H9 (cell line): Measurements from ENCODE around the gene EIF3B. TPM values are rescaled to one million over a fixed set of nuclear protein-coding genes. Genes with fewer than 3 reads are reported as not detected.

Experiments
- DNase-seq: peaks from one replicate; pipeline ENCODE4 v3.0.0-alpha.2; 2017
- H2AFZ ChIP-seq: one replicate; pipeline ENCODE4 v1.6.1; 2013; ENCODE audit warnings: mild to moderate bottlenecking, low read length, control low read depth, moderate library complexity
- H2AK5ac ChIP-seq: 2 replicates; pipeline ENCODE4 v1.6.1; 2013; ENCODE audit warnings: low read length, control low read depth, mixed read lengths; ENCODE audit not compliant: insufficient read length
- H2BK120ac ChIP-seq: one replicate; pipeline ENCODE4 v1.6.1; 2013; ENCODE audit warnings: low read depth, mild to moderate bottlenecking, low read length, control low read depth, inconsistent platforms; ENCODE audit not compliant: poor library complexity, severe bottlenecking
- H2BK12ac ChIP-seq: 2 replicates; pipeline ENCODE4 v1.6.1; 2013; ENCODE audit warnings: low read length, control low read depth, mixed read lengths, low read depth; ENCODE audit not compliant: insufficient read length
- H2BK15ac ChIP-seq: 2 replicates; pipeline ENCODE4 v1.6.1; 2013; ENCODE audit warnings: low read depth, low read length, control low read depth
- H2BK20ac ChIP-seq: one replicate; pipeline ENCODE4 v1.6.1; 2013; ENCODE audit warnings: low read depth, mild to moderate bottlenecking, low read length, control low read depth, inconsistent platforms; ENCODE audit not compliant: poor library complexity, severe bottlenecking
- H2BK5ac ChIP-seq: 2 replicates; pipeline ENCODE4 v1.6.1; 2013; ENCODE audit warnings: low read length, control low read depth, mixed read lengths; ENCODE audit not compliant: insufficient read length
- H3K14ac ChIP-seq: 2 replicates; pipeline ENCODE4 v1.6.1; 2013; ENCODE audit warnings: low read length, control low read depth; ENCODE audit not compliant: insufficient read depth
- H3K18ac ChIP-seq: 2 replicates; pipeline ENCODE4 v1.6.1; 2013; ENCODE audit warnings: low read depth, mild to moderate bottlenecking, mixed read lengths, low read length, control low read depth; ENCODE audit not compliant: insufficient read length
- H3K23ac ChIP-seq: 2 replicates; pipeline ENCODE4 v1.6.1; 2013; ENCODE audit warnings: low read length, control low read depth, mixed read lengths, low read depth; ENCODE audit not compliant: insufficient read length
- H3K23me2 ChIP-seq: 2 replicates; pipeline ENCODE4 v1.6.1; 2013; ENCODE audit warnings: low read depth, mild to moderate bottlenecking, mixed read lengths, low read length, control low read depth; ENCODE audit not compliant: insufficient read length, poor library complexity, severe bottlenecking
- H3K27ac ChIP-seq: 2 replicates; pipeline ENCODE4 v1.5.1; 2013; ENCODE audit warnings: low read length, control low read depth, mixed read lengths, low read depth; ENCODE audit not compliant: insufficient read length
- H3K27me3 ChIP-seq: 2 replicates; pipeline ENCODE4 v1.6.1; 2013; ENCODE audit warnings: low read length, control low read depth, inconsistent platforms; ENCODE audit not compliant: insufficient read depth
- H3K4ac ChIP-seq: 2 replicates; pipeline ENCODE4 v1.6.1; 2013; ENCODE audit warnings: low read depth, mild to moderate bottlenecking, control low read depth, inconsistent platforms, low read length, moderate library complexity
- H3K4me1 ChIP-seq: 2 replicates; pipeline ENCODE4 v1.6.1; 2013; ENCODE audit warnings: low read length, control low read depth, inconsistent platforms; ENCODE audit not compliant: insufficient read depth
- H3K4me2 ChIP-seq: 2 replicates; pipeline ENCODE4 v1.6.1; 2013; ENCODE audit warnings: low read length, control low read depth, mixed read lengths; ENCODE audit not compliant: insufficient read length, insufficient read depth
- H3K56ac ChIP-seq: 2 replicates; pipeline ENCODE4 v1.6.1; 2013; ENCODE audit warnings: low read depth, mild to moderate bottlenecking, mixed read lengths, low read length, control low read depth; ENCODE audit not compliant: insufficient read length
- H3K79me1 ChIP-seq: 2 replicates; pipeline ENCODE4 v1.6.1; 2013; ENCODE audit warnings: low read depth, mild to moderate bottlenecking, moderate library complexity, low read length, control low read depth, inconsistent platforms; ENCODE audit not compliant: insufficient read depth, poor library complexity, severe bottlenecking
- H3K79me2 ChIP-seq: 2 replicates; pipeline ENCODE4 v1.6.1; 2013; ENCODE audit warnings: low read length, control low read depth, inconsistent platforms; ENCODE audit not compliant: insufficient read depth
- H3K9ac ChIP-seq: 2 replicates; pipeline ENCODE4 v1.6.1; 2013; ENCODE audit warnings: low read length, control low read depth, mixed read lengths; ENCODE audit not compliant: insufficient read length; ENCODE audit errors: extremely low read depth
- H3K9me3 ChIP-seq: one replicate; pipeline ENCODE4 v1.6.1; 2013; ENCODE audit warnings: low read depth, low read length, inconsistent platforms; ENCODE audit not compliant: control insufficient read depth
- H3T11ph ChIP-seq: one replicate; pipeline ENCODE4 v1.6.1; 2013; ENCODE audit warnings: mild to moderate bottlenecking, low read length, control low read depth, inconsistent platforms
- H4K20me1 ChIP-seq: one replicate; pipeline ENCODE4 v1.6.1; 2013; ENCODE audit not compliant: control insufficient read depth, insufficient read length, insufficient read depth
- H4K5ac ChIP-seq: 2 replicates; pipeline ENCODE4 v1.6.1; 2013; ENCODE audit warnings: low read depth, mild to moderate bottlenecking, mixed read lengths, low read length, control low read depth; ENCODE audit not compliant: insufficient read length
- H4K8ac ChIP-seq: replicated peaks from 2 replicates; pipeline ENCODE4 v1.6.1; 2013; ENCODE audit warnings: low read length, control low read depth, mixed read lengths, low read depth; ENCODE audit not compliant: insufficient read length
- H4K91ac ChIP-seq: 2 replicates; pipeline ENCODE4 v1.6.1; 2013; ENCODE audit warnings: low read depth, mild to moderate bottlenecking, moderate library complexity, mixed read lengths, low read length, control low read depth; ENCODE audit not compliant: insufficient read length
- H3K27ac Mint-ChIP-seq, 3 experiments: 2 replicates in 2 of 3; 3 replicates in 1 of 3; pipeline ENCODE4 v1.8.0; 2020 to 2021; ENCODE audit warnings: mixed read lengths in 3 of 3, mild to moderate bottlenecking in 1 of 3, moderate library complexity in 1 of 3
- H3K27me3 Mint-ChIP-seq: 2 replicates; pipeline ENCODE4 v1.8.0; 2021; ENCODE audit warnings: low read depth, mild to moderate bottlenecking, moderate library complexity, mixed read lengths
- H3K36me3 Mint-ChIP-seq, 3 experiments: 2 replicates in 2 of 3; 3 replicates in 1 of 3; pipeline ENCODE4 v1.8.0; 2020 to 2021; ENCODE audit warnings: low read depth in 3 of 3, mixed read lengths in 3 of 3; ENCODE audit not compliant: insufficient read depth in 1 of 3
- H3K4me1 Mint-ChIP-seq, 2 experiments: 2 replicates each; pipeline ENCODE4 v1.8.0; 2020; ENCODE audit warnings: mixed read lengths in 2 of 2
- H3K4me3 Mint-ChIP-seq, 2 experiments: 2 replicates in 1 of 2; 3 replicates in 1 of 2; pipeline ENCODE4 v1.8.0; 2020 to 2021; ENCODE audit warnings: mild to moderate bottlenecking in 2 of 2, mixed read lengths in 2 of 2, moderate library complexity in 1 of 2
- H3K9me3 Mint-ChIP-seq, 2 experiments: 2 replicates in 1 of 2; 3 replicates in 1 of 2; pipeline ENCODE4 v1.8.0; 2020; ENCODE audit warnings: mild to moderate bottlenecking in 2 of 2, mixed read lengths in 2 of 2, moderate library complexity in 1 of 2
- WGBS: extraction: QIAGEN DNeasy Blood & Tissue Kit; methylation state at CpG from one replicate; pipeline ENCODE4 v1.1.7; 2013; ENCODE audit warnings: missing lambda C conversion rate, low lambda C conversion rate, mixed read lengths; ENCODE audit not compliant: insufficient read length; ENCODE audit errors: extremely low coverage; 5-methylcytosine and 5-hydroxymethylcytosine counted together
- total RNA-seq: library from RNA; stranded (reverse); gene quantifications from 2 replicates; pipeline ENCODE4 v1.2.1, GENCODE V29; 2021
- TF ChIP-seq, protein P1 (sequence below): fragments of 200-600 bp; sonication (generic); conservative IDR thresholded peaks from 3 replicates; pipeline ENCODE4 v1.8.0; 2021; ENCODE audit warnings: antibody characterized with exemption, mild to moderate bottlenecking

Gene EIF3B
- total RNA-seq, 1 experiment from 2014 or later = 337 TPM

DNA sequence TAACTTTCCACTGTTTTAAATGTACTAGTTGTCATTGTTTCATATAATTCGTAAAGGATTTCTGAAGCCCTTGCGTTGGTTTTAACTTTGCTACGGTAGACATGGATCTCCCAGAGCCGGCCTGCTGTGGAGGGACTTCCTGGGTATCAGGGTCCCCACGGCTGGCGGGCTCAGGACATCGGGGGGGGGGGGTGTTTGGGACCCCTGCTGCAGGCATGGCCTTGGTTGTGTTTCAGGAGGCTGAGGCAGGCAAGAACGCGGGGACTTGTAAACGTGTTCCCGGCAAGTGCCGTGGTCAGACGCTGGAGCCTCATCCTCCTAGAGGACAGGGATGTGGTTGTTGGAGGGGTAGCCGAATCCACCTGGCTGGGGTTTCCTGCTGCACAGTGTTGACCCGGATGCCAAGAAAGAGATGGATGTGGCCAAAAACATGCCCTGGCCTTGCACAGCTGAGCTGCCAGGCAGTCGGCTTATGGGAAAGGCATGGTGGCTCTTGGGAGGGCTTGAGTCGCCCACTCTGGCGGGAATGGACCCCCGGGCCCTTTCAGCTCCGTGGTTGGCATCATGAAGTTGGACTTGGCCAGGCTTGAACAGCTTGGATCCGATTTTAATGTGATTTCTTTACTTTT lies 27.4 kb downstream of the EIF3B start:
- no CpG with 5 or more reads among the region's 21 CpGs for WGBS
- TF ChIP-seq, protein P1, sequence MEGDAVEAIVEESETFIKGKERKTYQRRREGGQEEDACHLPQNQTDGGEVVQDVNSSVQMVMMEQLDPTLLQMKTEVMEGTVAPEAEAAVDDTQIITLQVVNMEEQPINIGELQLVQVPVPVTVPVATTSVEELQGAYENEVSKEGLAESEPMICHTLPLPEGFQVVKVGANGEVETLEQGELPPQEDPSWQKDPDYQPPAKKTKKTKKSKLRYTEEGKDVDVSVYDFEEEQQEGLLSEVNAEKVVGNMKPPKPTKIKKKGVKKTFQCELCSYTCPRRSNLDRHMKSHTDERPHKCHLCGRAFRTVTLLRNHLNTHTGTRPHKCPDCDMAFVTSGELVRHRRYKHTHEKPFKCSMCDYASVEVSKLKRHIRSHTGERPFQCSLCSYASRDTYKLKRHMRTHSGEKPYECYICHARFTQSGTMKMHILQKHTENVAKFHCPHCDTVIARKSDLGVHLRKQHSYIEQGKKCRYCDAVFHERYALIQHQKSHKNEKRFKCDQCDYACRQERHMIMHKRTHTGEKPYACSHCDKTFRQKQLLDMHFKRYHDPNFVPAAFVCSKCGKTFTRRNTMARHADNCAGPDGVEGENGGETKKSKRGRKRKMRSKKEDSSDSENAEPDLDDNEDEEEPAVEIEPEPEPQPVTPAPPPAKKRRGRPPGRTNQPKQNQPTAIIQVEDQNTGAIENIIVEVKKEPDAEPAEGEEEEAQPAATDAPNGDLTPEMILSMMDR = no peak
- peaks cover 37 to 56% (median 48%) of the 10 kb centered on the region in 3 experiments for H3K36me3 Mint-ChIP-seq

More for the DNA sequence above, 27.4 kb downstream of the EIF3B start:
- Mint-ChIP-seq H3K9me3 (no peaks in the 10 kb centered on the region), H3K27me3 (no peaks in the 10 kb centered on the region), H3K27ac (no peak overlapping the region), H3K4me1 (peaks cover 3 to 8% of the 10 kb centered on the region in 2 experiments), H3K4me3 (no peak overlapping the region)
- DNase-seq = no peak
- Histone ChIP-seq H2BK20ac (no peak overlapping the region), H3K27ac (no peak overlapping the region), H3T11ph (no peak overlapping the region), H2BK15ac (no peak overlapping the region), H3K23ac (no peak overlapping the region), H3K9me3 (no peaks in the 10 kb centered on the region), H3K18ac (no peak overlapping the region), H3K27me3 (no peaks in the 10 kb centered on the region), H3K79me1 (no peaks in the 10 kb centered on the region), H3K56ac (no peak overlapping the region), H2BK5ac (no peak overlapping the region), H2AK5ac (no peak overlapping the region), H3K14ac (no peak overlapping the region), H3K9ac (no peak overlapping the region), H2BK120ac (no peak overlapping the region), H4K20me1 (no peaks in the 10 kb centered on the region), H3K4me2 (no peak overlapping the region), H3K4me1 (no peaks in the 10 kb centered on the region), H2BK12ac (no peak overlapping the region), H3K4ac (no peak overlapping the region), H4K91ac (no peak overlapping the region), H4K5ac (no peak overlapping the region), H3K23me2 (no peaks in the 10 kb centered on the region), H3K79me2 (no peaks in the 10 kb centered on the region), H2AFZ (no peak overlapping the region), H4K8ac (no peak overlapping the region)
